NCI-H1694 treated with DMSO at 0.1 percent for 48 hours (cell line): Measurements from ENCODE around the gene KLF15.

ENCODE experiments used
- DNase-seq: peaks from one replicate; lab custom pipeline; 2025; lab: John Stamatoyannopoulos, UW

The KLF15 gene

DNA sequence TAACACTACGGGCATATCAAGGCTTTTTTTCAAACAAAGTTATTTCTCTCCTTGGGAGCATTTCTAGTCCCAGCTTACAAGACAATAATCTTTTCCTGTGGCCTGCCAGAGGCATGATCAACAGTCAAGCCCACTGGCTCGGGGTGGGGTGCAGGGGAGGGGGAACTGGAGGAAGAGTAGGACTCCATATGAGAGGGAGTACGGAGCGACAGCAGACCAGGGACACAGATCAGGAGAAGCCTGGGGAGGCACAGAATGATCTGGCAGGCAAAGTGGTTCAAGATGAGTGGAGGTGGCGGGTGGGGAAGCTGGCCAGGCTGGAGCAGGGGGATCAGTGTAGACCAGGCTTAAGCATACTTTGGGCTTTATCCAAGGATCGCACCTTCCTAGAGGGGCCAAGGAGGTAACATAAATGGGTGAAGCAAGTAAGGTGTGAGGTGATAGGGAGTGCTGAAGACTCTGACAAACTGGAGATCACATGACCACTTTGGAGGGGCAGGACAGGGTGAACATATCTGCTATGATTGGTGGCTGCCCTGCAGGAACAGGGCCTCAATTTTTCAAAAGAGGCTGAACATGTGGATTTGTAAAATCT lies 37.4 kb downstream of the KLF15 start:
- no peak for DNase-seq

DNA sequence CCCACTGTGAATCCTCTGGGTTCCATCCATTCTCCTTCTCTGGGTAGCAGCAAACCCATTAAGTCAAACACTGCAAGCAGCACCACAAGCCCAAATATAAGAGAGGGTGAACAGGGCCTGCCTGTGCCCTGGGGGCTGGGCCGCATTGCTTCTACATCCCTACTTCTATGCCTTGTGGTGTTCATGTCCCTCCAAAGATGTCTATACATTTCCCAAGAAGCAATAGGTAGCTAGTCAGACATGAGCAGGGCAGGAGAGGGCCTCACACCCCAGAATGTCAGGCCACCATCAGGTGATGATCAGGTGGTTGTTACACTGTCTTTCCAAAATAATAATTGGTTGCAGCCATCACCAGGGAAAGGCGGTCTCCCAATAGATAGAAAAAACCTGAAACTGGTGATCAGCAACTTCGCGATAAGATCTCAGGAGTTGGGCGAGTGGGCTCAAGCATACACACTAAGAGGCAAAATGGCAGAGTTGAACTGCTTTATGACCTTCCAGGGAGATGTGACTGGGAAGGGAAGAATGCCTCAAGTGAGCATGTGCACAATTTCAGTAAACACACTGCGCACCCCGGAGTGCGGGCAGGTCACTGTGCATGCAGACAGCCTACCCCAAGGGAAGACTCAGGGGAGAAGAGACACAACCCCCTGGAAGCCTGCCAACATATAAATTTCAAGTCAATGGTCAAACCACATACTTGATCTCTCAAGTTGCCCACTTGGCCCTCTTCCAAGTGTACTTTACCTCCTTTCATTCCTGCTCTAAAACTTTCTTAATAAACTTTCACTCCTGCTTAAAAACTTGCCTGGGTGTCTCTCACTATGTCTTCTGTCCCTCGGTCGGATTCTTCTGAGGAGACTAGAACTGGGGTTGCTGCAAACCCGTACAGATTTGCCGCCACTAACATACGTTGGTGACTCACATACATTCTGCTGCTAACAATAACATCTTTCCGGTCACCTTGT lies 39.9 kb downstream of the KLF15 start:
- no peak for DNase-seq

DNA sequence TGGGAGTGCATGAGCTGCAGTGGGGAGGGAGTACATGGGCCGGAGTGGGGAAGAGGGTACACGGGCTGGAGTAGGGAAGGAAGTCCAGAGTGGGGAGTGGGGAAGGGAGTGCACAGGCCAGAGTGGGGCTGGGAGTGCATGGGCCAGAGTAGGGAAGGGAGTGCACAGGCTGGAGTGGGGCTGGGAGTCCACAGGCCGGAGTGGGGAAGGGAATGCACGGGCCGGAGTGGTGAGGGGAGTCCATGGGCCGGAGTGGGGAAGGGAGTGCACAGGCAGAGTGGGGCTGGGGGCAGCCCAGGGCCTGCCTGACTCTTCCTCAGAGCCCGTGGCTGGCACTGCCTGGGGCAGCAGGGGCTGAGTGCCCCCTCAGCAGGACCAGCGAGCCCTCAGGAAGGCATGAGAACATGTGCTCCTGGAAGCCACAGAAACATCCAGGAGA lies 40.7 kb downstream of the KLF15 start:
- no peak for DNase-seq

DNA sequence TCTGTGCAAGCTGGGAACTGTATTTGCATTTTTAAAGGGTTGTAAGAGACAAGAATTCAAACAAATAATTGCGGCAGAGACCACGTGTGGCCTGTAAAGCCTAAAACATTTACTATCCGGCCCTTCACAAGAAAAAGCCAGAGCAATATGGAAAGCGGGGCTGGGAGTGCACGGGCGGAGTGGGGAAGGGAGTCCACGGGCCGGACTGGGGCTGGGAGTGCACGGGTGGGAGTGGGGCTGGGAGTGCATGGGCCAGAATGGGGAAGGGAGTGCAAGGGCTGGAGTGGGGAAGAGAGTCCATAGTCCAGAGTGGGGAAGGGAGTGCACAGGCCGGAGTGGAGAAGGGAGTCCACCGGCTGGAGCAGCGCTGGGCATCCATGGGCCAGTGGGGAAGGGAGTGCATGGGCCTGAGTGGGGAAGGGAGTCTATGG lies 41.2 kb downstream of the KLF15 start:
- no peak for DNase-seq

GRCh38 chr3:126314790-126315658 lies 42.2 kb downstream of the KLF15 start:
- no peak for DNase-seq

- DNase-seq = no peak
These were observed 42.9 kb downstream of the KLF15 start for GRCh38 chr3:126314305-126314789.

- DNase-seq = peak; percentile 35
These were observed 43.5 kb downstream of the KLF15 start for GRCh38 chr3:126313580-126314304.

DNA sequence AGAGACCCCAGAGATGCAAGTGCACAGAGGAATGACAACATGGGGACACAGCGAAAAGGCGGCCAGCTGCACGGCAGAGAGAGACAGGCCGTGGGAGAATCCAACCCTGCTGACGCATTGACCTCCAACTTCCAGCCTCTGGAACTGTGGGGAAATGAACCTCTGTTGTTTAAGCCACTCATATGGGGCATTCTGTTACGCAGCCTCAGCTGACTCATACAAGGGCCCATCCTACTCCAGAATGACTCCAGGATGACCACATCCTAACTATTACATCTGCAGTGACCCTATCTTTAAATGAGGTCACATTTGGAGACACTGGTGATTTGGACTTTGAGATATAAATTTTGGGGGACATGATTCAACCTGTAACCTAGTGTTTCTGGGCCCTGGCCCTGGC lies 44.0 kb downstream of the KLF15 start:
- no peak for DNase-seq

DNA sequence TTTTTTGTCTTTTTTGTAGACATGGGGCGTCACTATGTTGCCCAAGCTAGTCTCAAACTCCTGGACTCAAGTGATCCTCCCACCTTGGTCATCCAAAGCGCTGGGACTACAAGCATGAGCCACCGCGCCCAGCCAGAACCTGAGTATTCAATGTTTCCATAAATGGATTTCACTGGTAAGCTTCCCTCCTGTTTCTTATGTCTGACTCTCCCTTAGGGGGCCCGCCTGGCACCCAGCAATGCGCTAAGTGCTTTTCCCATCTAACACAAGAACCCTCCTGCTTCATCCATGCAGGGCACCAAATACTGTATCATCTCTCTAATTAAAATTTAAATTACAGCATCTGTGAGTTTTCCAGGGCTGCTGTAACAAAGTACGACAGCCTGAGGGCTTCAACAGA lies 44.9 kb downstream of the KLF15 start:
- DNase-seq = no peak

DNA sequence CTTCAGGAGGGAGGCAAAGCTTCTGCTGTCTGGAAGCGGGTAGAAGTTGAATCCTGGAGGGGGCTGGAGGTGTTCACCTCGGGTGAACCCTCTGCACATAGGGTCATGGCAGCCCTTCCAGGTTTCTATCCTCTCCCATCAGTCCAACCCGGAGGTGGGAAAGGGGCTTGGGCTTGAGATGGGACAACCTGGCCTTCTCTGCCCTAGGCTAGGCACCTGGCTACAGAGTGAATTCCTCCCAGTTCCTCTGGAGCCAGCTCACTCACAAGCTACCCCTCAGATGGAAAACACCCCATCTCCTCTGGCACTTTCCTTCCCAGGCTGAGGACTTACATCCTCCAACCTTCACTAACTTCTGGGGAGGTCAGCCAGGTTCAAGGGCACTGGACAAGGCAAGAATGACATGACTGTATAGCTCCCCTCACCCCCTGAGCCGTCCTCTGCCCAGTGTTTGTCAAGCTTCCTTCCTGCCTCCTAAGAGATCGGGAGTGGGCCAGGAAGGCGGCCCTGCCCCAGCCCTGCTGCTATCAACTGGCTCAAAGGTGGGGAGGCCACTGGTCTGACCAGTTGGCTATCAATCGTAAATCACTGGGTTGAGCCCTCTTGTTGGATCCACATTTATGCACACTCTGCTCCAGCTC lies 45.8 kb downstream of the KLF15 start:
- no peak for DNase-seq

GRCh38 chr3:126310816-126311215 lies 46.4 kb downstream of the KLF15 start:
- no peak for DNase-seq

DNA sequence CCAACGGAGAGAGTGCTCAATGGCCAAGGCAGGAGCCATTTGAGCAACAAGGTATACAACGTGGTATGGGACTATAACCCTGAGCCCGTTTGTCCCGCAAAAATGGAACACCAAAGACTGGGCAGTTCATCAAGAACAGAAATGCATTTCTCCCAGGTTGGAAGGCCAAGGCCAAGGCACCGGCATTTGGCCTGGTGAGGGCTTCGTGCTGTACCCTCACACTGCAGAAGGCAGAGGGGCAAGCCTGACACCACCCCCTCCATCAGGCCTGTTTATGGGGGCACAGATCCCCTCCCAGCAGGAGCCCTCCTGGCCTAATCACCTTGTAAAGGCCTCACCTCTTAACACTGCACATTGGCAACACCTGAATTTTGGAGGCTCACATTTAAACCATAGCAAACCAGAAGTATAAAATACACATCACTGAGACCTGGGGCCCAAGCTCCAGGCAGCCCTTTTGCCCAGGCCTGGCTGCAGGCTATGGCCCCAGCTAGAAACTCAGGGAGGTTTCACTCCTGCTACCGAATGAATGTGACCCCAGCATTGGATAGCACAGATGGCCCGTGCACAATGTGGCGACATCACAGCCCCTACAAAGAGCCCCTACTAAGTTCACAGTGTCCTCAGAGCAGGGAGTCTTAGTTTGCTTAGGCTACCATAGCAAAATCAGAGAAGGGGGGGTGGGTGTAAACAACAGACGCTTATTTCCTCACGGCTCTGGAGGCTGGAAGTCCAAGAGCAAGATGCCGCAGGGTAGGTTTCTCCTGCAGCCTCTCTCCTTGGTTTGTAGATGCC lies 47.1 kb downstream of the KLF15 start:
- DNase-seq = no peak

GRCh38 chr3:126309165-126309564 lies 48.0 kb downstream of the KLF15 start:
- DNase-seq = no peak

DNA sequence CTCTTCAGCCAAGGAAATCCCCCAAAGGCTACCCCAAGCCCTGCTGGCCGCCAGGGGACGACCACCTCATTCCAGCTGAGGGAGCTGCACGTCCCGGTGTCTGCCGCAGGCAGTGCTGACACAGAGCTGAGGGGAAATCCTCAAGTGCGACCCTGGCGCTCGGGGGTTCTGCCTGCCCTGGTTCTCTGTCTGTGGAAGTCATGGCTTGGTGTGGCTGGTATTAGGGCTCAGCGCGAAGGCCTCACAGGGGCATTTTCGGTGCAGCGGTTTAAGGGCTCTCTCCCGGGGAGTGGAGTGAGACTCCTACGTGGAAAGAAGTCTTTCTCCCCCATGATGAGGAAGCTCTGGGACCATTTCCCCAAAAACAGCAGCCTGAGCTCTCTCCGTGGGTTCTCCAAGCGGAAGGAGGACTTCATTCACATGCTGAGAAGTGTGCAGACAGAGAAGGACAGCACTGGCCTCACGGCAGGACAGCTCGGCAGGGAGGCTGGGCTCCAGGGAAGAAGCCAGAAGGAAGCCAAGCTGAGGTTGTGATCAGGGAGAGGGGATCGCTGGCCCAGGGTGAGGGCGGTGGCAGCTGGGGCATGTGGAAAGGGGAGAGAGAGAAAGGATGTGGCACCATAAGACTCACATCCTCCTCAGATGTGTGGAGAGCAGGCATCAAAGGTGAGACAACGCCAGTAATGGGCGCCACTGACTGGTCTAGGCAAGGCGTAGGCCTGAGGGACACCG lies 48.6 kb downstream of the KLF15 start:
- DNase-seq = no peak

- DNase-seq = no peak
These were observed 49.4 kb downstream of the KLF15 start for GRCh38 chr3:126307591-126308393.

- DNase-seq = no peak
These were observed 50.2 kb downstream of the KLF15 start for GRCh38 chr3:126306888-126307482.

DNA sequence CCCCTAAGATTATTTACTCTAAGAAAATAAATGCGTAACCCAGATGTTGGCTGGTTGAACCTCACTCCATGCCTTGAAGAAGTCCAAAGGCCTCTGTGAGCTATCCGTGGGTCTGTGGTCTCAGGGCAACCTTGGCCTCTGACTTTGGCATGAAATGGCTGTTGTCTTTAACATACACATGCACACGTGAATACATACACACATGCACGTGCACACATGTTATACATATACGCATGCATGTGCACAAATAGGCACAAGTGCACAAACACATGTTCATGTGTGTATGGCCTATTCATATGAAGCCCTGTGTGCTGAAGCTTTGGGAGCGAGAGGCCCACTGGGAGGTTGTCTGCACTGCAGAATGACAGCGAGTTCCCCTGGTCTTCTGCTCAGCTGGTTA lies 50.8 kb downstream of the KLF15 start:
- no peak for DNase-seq

- no peak for DNase-seq
These were observed 51.8 kb downstream of the KLF15 start for GRCh38 chr3:126305427-126305826.
